Medulla oblongata (tissue), 1 donor: Measurements from ENCODE around the gene METRN.

Experiments used
- DNase-seq: peaks from one replicate; pipeline ENCODE4 v3.0.0-alpha.2; 2015; ENCODE audit errors: extremely low spot score

METRN gene

GRCh38 chr16:759110-759910 lies 44.4 kb downstream of the METRN start:
- no peak for DNase-seq

- DNase-seq: no peak
These were observed 45.1 kb downstream of the METRN start for GRCh38 chr16:760065-760464.

GRCh38 chr16:760545-761343 lies 45.8 kb downstream of the METRN start, which contains the start of gene MSLN:
Gene MSLN, plus strand, starts transcription at chr16:760734. Its CDS starts 1,947 bp downstream, at chr16:762681.
- no peak for DNase-seq

GRCh38 chr16:761625-762513 lies 47.0 kb downstream of the METRN start:
- no peak for DNase-seq

GRCh38 chr16:762595-763268 lies 47.8 kb downstream of the METRN start:
- DNase-seq: no peak

GRCh38 chr16:763369-764183 lies 48.7 kb downstream of the METRN start:
- DNase-seq: no peak

- no peak for DNase-seq
These were observed 49.3 kb downstream of the METRN start for GRCh38 chr16:764184-764750.

- no peak for DNase-seq
These were observed 50.0 kb downstream of the METRN start for GRCh38 chr16:764848-765487.

GRCh38 chr16:765488-765865 lies 50.6 kb downstream of the METRN start:
- DNase-seq: no peak

- no peak for DNase-seq
These were observed 51.3 kb downstream of the METRN start for GRCh38 chr16:766008-766819.

GRCh38 chr16:766820-767640 lies 52.1 kb downstream of the METRN start:
- DNase-seq: no peak

- no peak for DNase-seq
These were observed 52.9 kb downstream of the METRN start for GRCh38 chr16:767743-768235.

GRCh38 chr16:768428-768827 lies 53.5 kb downstream of the METRN start:
- DNase-seq: no peak
